ENCODE measurements around the gene MPC1.
"Not testable (repeated sequence)": the region's sequence is repeated elsewhere in the genome, so short reads cannot be mapped to it uniquely, and the experiment has no call there.

MPC1 gene

DNA sequence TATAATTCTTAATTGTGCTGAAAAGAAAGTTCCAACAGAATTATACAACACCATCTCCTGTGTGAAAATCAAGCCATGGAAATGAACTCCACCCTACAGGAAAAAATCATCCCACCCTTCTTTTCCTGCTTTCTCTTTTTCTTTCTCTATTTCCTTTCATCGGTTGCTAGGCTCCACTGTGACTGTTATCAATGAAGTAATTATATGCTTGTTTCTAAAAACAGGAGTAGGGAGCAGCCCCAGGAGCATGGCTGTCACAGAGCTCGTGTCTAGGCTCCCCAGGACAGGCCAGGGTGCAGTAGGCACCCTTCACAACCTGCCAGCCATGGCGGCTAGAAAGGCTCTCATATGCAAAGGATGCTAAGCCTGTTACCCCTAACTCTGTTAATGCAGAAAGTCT lies 13.0 kb downstream of the MPC1 start:
- TF ChIP-seq, protein P1, sequence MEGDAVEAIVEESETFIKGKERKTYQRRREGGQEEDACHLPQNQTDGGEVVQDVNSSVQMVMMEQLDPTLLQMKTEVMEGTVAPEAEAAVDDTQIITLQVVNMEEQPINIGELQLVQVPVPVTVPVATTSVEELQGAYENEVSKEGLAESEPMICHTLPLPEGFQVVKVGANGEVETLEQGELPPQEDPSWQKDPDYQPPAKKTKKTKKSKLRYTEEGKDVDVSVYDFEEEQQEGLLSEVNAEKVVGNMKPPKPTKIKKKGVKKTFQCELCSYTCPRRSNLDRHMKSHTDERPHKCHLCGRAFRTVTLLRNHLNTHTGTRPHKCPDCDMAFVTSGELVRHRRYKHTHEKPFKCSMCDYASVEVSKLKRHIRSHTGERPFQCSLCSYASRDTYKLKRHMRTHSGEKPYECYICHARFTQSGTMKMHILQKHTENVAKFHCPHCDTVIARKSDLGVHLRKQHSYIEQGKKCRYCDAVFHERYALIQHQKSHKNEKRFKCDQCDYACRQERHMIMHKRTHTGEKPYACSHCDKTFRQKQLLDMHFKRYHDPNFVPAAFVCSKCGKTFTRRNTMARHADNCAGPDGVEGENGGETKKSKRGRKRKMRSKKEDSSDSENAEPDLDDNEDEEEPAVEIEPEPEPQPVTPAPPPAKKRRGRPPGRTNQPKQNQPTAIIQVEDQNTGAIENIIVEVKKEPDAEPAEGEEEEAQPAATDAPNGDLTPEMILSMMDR (IDR thresholded peaks at IDR 0.05; ENCODE audit: insufficient read depth, low read depth, low read length, missing control alignments), result no peak
- no peak overlapping the region for H3K4me3 ChIP-seq (ENCODE audit: low read length)
- DNase-seq (ENCODE audit: low read depth), result no peak

DNA sequence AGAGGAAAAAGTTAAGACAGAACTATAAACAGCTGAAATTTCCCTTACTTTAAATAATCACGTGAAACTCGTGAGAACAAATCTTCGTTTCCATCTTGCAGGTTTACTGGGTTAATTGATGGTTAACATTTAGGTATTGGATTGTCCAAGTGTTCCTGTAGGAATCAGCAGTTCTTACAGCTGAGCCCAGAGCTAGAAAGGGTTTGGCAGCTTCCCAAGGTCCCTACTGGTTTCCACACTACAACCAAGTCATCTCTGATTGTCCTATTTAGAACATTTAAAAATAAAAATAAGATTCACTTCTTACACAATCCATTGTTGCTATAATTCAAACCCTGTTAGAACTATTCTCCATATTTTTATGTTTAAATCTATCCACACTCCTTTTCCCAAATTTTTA lies 15.8 kb downstream of the MPC1 start:
- TF ChIP-seq, protein P1 (IDR thresholded peaks at IDR 0.05; ENCODE audit: insufficient read depth, low read depth, low read length, missing control alignments), result no peak
- DNase-seq (ENCODE audit: low read depth), result no peak
- no peak overlapping the region for H3K4me3 ChIP-seq (ENCODE audit: low read length)

DNA sequence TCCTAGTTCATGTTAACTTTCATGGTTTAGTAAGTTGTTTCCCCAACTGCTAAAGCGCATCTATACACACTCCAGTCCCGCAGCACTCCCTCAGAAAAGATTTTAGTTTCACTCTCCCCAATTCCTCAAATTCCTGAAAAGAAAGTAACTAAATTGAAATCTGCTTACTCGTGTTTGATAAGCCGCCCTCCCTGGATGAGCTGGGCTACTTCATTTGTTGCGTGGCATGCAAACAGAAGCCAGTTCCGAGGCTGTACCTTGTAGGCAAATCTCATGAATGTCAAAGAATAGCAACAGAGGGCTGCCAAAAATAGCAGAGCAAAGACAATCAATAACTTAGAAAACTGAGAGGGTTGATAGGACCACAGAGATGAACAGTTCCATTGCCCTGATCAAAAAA lies 16.9 kb downstream of the MPC1 start:
- H3K4me3 ChIP-seq (ENCODE audit: low read length), result no peak overlapping the region
- TF ChIP-seq, protein P1 (IDR thresholded peaks at IDR 0.05; ENCODE audit: insufficient read depth, low read depth, low read length, missing control alignments), result no peak
- no peak for DNase-seq (ENCODE audit: low read depth)

DNA sequence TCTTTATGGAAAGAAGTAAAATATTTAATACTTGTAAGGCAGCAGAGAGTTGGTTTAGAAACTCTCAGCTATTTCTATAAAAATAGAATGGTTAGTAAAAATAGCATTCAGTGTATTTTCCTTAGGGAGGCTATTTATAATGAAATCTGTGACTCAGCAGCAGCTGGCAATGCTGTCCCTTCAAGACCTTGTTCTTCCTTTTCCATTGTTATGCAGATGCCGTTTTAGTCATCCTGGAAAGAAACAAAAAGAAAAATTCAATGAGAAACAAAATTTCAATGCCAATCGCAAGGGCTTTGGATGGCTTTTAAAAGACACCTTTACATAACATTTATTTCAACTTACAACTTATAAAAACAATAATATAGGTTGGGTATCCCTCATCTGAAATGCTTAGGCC lies 17.5 kb downstream of the MPC1 start:
- H3K4me3 ChIP-seq (ENCODE audit: low read length), result no peak overlapping the region
- DNase-seq (ENCODE audit: low read depth), result peak; percentile 66
- TF ChIP-seq, protein P1 (IDR thresholded peaks at IDR 0.05; ENCODE audit: insufficient read depth, low read depth, low read length, missing control alignments), result no peak

DNA sequence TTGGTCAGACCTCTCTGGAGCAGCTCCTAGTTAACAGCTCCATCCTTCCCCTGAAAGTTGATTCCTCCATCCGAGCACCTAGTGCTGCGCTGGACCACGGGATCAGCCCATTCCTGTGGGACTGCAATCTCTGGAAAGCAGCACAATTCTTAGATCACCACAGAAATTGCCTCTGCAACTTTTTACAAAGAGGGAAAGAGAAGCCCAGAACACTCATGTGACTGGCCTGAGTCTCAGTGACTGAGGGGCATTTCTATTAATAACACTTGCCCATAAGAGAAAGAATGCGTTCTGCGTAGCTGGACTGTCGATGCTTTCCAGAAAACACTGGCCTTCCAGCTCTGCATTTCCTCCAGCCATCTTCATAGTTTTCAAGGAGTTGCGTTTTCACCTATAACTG lies 18.3 kb downstream of the MPC1 start:
- H3K4me3 ChIP-seq (ENCODE audit: low read length), result no peak overlapping the region
- TF ChIP-seq, protein P1 (IDR thresholded peaks at IDR 0.05; ENCODE audit: insufficient read depth, low read depth, low read length, missing control alignments), result no peak
- no peak for DNase-seq (ENCODE audit: low read depth)

DNA sequence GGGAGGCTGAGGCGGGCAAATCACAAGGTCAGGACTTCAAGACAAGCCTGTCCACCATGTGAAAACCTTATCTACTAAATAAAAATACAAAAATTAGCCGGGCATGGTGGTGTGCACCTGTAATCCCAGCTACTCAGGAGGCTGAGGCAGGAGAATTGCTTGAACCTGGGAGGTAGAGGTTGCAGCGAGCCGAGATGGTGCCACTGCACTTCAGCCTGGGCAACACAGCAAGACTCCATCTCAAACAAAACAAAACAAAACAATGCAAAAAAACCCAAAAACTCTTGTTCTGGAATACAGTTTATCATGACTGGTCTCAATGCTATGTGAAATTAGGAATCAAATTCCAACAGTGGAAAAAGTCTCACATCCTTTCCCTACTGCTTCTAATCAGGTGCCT lies 20.3 kb downstream of the MPC1 start:
- H3K4me3 ChIP-seq (ENCODE audit: low read length); DNase-seq (ENCODE audit: low read depth): not testable (repeated sequence)

DNA sequence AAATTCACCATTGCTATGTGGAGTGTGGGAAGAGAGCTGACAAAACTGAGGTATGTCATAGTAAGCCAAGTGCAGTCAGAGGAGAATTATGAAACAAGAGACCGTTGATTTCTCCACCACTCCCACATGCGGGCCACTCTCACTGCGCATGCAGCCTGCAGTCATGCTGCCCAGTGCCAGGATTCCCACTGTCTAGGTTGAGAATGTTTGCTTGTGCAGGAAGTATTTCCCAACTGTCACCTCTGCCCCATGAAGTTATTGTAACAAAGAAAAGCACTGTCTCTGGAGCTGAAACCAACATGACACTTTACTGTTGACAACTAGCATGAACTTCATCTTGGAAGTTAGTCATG lies 21.7 kb downstream of the MPC1 start:
- H3K4me3 ChIP-seq (ENCODE audit: low read length), result no peak overlapping the region
- TF ChIP-seq, protein P1 (IDR thresholded peaks at IDR 0.05; ENCODE audit: insufficient read depth, low read depth, low read length, missing control alignments), result no peak
- peak; percentile 75 for DNase-seq (ENCODE audit: low read depth)

Data from epithelial cell of esophagus (primary cell).